ENCODE data around the gene LILRB2. TPM values are rescaled to one million over a fixed set of nuclear protein-coding genes. Genes with fewer than 3 reads are reported as not detected.

Gene LILRB2
- total and polyA plus RNA-seq, 2 experiments from 2014 or later: not detected

GRCh38 chr19:54233941-54234340 lies 47.0 kb downstream of the LILRB2 start:
- no peak overlapping the region for H2AFZ ChIP-seq
- no peaks in the 10 kb centered on the region for H3F3A ChIP-seq (replicated peaks; ENCODE audit: low read depth)
- peaks cover 19% of the 10 kb centered on the region for H3K27me3 Mint-ChIP-seq (ENCODE audit: insufficient read depth, low read depth, poor library complexity)
- H3K36me3 Mint-ChIP-seq (ENCODE audit: low read depth): no peaks in the 10 kb centered on the region
- DNase-seq (ENCODE audit: low spot score) (no peak), ATAC-seq (no peak)
- H3K27me3 ChIP-seq (ENCODE audit: insufficient read depth): peaks cover 20% of the 10 kb centered on the region
- no peaks in the 10 kb centered on the region; the same call in 2 of the 3 replicates for H3K4me1 Mint-ChIP-seq
- H3K9me2 ChIP-seq (ENCODE audit: insufficient read depth): peaks cover 3% of the 10 kb centered on the region
- H4K20me1 ChIP-seq (replicated peaks; ENCODE audit: insufficient read depth): no peaks in the 10 kb centered on the region
- H3K4me3 ChIP-seq: no peak overlapping the region
- H3K4me2 ChIP-seq: no peak overlapping the region
- TF ChIP-seq POLR2AphosphoS5 (IDR thresholded peaks at IDR 0.05; ENCODE audit: low read depth): no peak
- H3K4me1 ChIP-seq (ENCODE audit: insufficient read depth): no peaks in the 10 kb centered on the region
- H3K27ac Mint-ChIP-seq: no peak overlapping the region
- H3K9me3 Mint-ChIP-seq: peaks cover 10% of the 10 kb centered on the region; the same call in 2 of the 3 replicates
- H3K4me3 Mint-ChIP-seq: no peak overlapping the region
- no peaks in the 10 kb centered on the region for H3K36me3 ChIP-seq (ENCODE audit: insufficient read depth)
- H3K79me2 ChIP-seq (replicated peaks; ENCODE audit: insufficient read depth): no peaks in the 10 kb centered on the region
- H3K27ac ChIP-seq (ENCODE audit: low read depth): no peak overlapping the region

GRCh38 chr19:54231077-54231931 lies 49.6 kb downstream of the LILRB2 start:
- peak; percentile 97 for DNase-seq (ENCODE audit: low spot score)
- Mint-ChIP-seq H3K36me3 (ENCODE audit: low read depth) (no peaks in the 10 kb centered on the region), H3K4me3 (no peak overlapping the region), H3K27me3 (ENCODE audit: insufficient read depth, low read depth, poor library complexity) (peaks cover 17% of the 10 kb centered on the region), H3K9me3 (peaks cover 14% of the 10 kb centered on the region; the same call in 2 of the 3 replicates), H3K4me1 (no peaks in the 10 kb centered on the region; the same call in 2 of the 3 replicates), H3K27ac (no peak overlapping the region)
- H2AFZ ChIP-seq: 0 out of 2 replicates have a peak overlapping the region, but pooled peaks have one; percentile 1
- peak; percentile 64 for TF ChIP-seq CREB1 (CRISPR knock-in tag; IDR thresholded peaks at IDR 0.05; ENCODE audit: low read depth)
- no peak for TF ChIP-seq EZH2 (IDR thresholded peaks at IDR 0.05; ENCODE audit: low read depth, unreplicated experiment)
- TF ChIP-seq NANOG (IDR thresholded peaks at IDR 0.05; ENCODE audit: borderline replicate concordance): no peak; the same call in 1 of the 2 replicates
- peak; percentile 98 to 99 for TF ChIP-seq CTCF (conservative IDR thresholded peaks at IDR 0.05; ENCODE audit: low read depth in 2 of 2)
- no peak overlapping the region for H3K27ac ChIP-seq (ENCODE audit: low read depth)
- H3K9me2 ChIP-seq (ENCODE audit: insufficient read depth): peaks cover 3% of the 10 kb centered on the region
- no peak overlapping the region for H3K4me2 ChIP-seq
- no peaks in the 10 kb centered on the region for H3K4me1 ChIP-seq (ENCODE audit: insufficient read depth)
- H3K79me2 ChIP-seq (replicated peaks; ENCODE audit: insufficient read depth): no peaks in the 10 kb centered on the region
- H3K4me3 ChIP-seq: no peak overlapping the region
- no peaks in the 10 kb centered on the region for H3K36me3 ChIP-seq (ENCODE audit: insufficient read depth)
- peak; percentile 100 for ATAC-seq
- H3F3A ChIP-seq (replicated peaks; ENCODE audit: low read depth): no peaks in the 10 kb centered on the region
- H4K20me1 ChIP-seq (replicated peaks; ENCODE audit: insufficient read depth): no peaks in the 10 kb centered on the region
- peaks cover 20% of the 10 kb centered on the region for H3K27me3 ChIP-seq (ENCODE audit: insufficient read depth)

- no peak overlapping the region for H3K4me3 Mint-ChIP-seq
- no peaks in the 10 kb centered on the region for H3K36me3 ChIP-seq (ENCODE audit: insufficient read depth)
- H3K79me2 ChIP-seq (replicated peaks; ENCODE audit: insufficient read depth): no peaks in the 10 kb centered on the region
- H3F3A ChIP-seq (replicated peaks; ENCODE audit: low read depth): no peaks in the 10 kb centered on the region
- H3K4me2 ChIP-seq: no peak overlapping the region
- peaks cover 20% of the 10 kb centered on the region for H3K27me3 ChIP-seq (ENCODE audit: insufficient read depth)
- peaks cover 12% of the 10 kb centered on the region; the same call in 2 of the 3 replicates for H3K9me3 Mint-ChIP-seq
- H4K20me1 ChIP-seq (replicated peaks; ENCODE audit: insufficient read depth): no peaks in the 10 kb centered on the region
- ATAC-seq (no peak), DNase-seq (ENCODE audit: low spot score) (no peak)
- no peak overlapping the region for H3K4me3 ChIP-seq
- no peaks in the 10 kb centered on the region; the same call in 2 of the 3 replicates for H3K4me1 Mint-ChIP-seq
- no peaks in the 10 kb centered on the region for H3K4me1 ChIP-seq (ENCODE audit: insufficient read depth)
- no peak overlapping the region for H2AFZ ChIP-seq
- H3K27ac ChIP-seq (ENCODE audit: low read depth): no peak overlapping the region
- no peak overlapping the region for H3K27ac Mint-ChIP-seq
- 0 out of 2 replicates have a peak, but pooled peaks cover 3% of the 10 kb centered on the region for H3K9me2 ChIP-seq (ENCODE audit: insufficient read depth)
- H3K27me3 Mint-ChIP-seq (ENCODE audit: insufficient read depth, low read depth, poor library complexity): peaks cover 14% of the 10 kb centered on the region
- no peaks in the 10 kb centered on the region for H3K36me3 Mint-ChIP-seq (ENCODE audit: low read depth)
- TF ChIP-seq NANOG (IDR thresholded peaks at IDR 0.05; ENCODE audit: borderline replicate concordance) (no peak), CREB1 (CRISPR knock-in tag; IDR thresholded peaks at IDR 0.05; ENCODE audit: low read depth) (no peak), ETS1 (IDR thresholded peaks at IDR 0.05) (no peak), EZH2 (IDR thresholded peaks at IDR 0.05; ENCODE audit: low read depth, unreplicated experiment) (no peak), CTCF (conservative IDR thresholded peaks at IDR 0.05; ENCODE audit: low read depth in 2 of 2) (no peak), POLR2AphosphoS5 (IDR thresholded peaks at IDR 0.05; ENCODE audit: low read depth) (no peak), JUNB (IDR thresholded peaks at IDR 0.05; ENCODE audit: unreplicated experiment) (no peak), EZH2phosphoT487 (IDR thresholded peaks at IDR 0.05; ENCODE audit: unreplicated experiment) (no peak), ZNF114 (CRISPR knock-in tag; IDR thresholded peaks at IDR 0.05) (no peak), ZNF331 (CRISPR knock-in tag; IDR thresholded peaks at IDR 0.05; ENCODE audit: low read depth) (no peak)
Measured at GRCh38 chr19:54230031-54230430, 50.9 kb downstream of the LILRB2 start.

Measured in GM23338 (cell line).